Suprapubic skin (tissue), 4 donors: ENCODE data around the gene RRM2. TPM values are rescaled to one million over a fixed set of nuclear protein-coding genes. Genes with fewer than 3 reads are reported as not detected.

ENCODE experiments used
- DNase-seq, 2 donors: peaks; one replicate each; pipeline ENCODE4 v3.0.0-alpha.2; 2019; ENCODE audit warnings: low spot score in 2 of 2
- H3K27ac ChIP-seq: fragments of 200-600 bp; sonication (generic); one replicate; pipeline ENCODE4 v1.5.1; 2019
- H3K27me3 ChIP-seq: fragments of 200-600 bp; sonication (generic); one replicate; pipeline ENCODE4 v1.5.1; 2019
- H3K36me3 ChIP-seq: fragments of 200-600 bp; sonication (generic); one replicate; pipeline ENCODE4 v1.5.1; 2019
- H3K4me1 ChIP-seq: fragments of 200-600 bp; sonication (generic); one replicate; pipeline ENCODE4 v1.5.1; 2019
- H3K4me3 ChIP-seq: fragments of 200-600 bp; sonication (generic); one replicate; pipeline ENCODE4 v1.5.1; 2019; ENCODE audit warnings: mild to moderate bottlenecking
- H3K9me3 ChIP-seq: fragments of 200-600 bp; sonication (generic); one replicate; pipeline ENCODE4 v1.5.1; 2019
- EP300 ChIP-seq: sonication (generic); formaldehyde crosslinking; IDR thresholded peaks from one replicate; pipeline ENCODE4 v1.6.1; 2017; ENCODE audit warnings: antibody characterized with exemption
- POLR2A ChIP-seq, 2 donors: fragments of 450-650 bp; IDR thresholded peaks; one replicate each; pipeline ENCODE4 v1.6.1; 2017; ENCODE audit warnings: antibody characterized with exemption in 2 of 2, mild to moderate bottlenecking in 2 of 2, moderate library complexity in 2 of 2
- POLR2AphosphoS5 ChIP-seq, 3 donors: sonication (generic); formaldehyde crosslinking; IDR thresholded peaks; one replicate each; pipeline ENCODE4 v1.6.1; 2017; ENCODE audit warnings: antibody characterized with exemption in 3 of 3
- WGBS: methylation state at CpG from one replicate; pipeline ENCODE4 v1.1.5; 2018; 5-methylcytosine and 5-hydroxymethylcytosine counted together
- total RNA-seq, 4 donors: library from RNA; depleted of rRNA; stranded (reverse); fragments of >200 nt; gene quantifications; one replicate each; pipeline ENCODE4 v1.1.0, GENCODE V29; 2016
- TF ChIP-seq, protein P1 (sequence below), 2 donors: fragments of 200-600 bp in 1 of 2; fragments of 450-650 bp in 1 of 2; sonication (generic) in 1 of 2; IDR thresholded peaks; one replicate each; pipeline ENCODE4 v1.5.1; 2016 to 2019; ENCODE audit warnings: antibody characterized with exemption in 2 of 2, mild to moderate bottlenecking in 1 of 2, moderate library complexity in 1 of 2

The RRM2 gene
- total RNA-seq, 4 donors from 2014 or later = 1.1 to 6.0 (median 2.4) TPM

DNA sequence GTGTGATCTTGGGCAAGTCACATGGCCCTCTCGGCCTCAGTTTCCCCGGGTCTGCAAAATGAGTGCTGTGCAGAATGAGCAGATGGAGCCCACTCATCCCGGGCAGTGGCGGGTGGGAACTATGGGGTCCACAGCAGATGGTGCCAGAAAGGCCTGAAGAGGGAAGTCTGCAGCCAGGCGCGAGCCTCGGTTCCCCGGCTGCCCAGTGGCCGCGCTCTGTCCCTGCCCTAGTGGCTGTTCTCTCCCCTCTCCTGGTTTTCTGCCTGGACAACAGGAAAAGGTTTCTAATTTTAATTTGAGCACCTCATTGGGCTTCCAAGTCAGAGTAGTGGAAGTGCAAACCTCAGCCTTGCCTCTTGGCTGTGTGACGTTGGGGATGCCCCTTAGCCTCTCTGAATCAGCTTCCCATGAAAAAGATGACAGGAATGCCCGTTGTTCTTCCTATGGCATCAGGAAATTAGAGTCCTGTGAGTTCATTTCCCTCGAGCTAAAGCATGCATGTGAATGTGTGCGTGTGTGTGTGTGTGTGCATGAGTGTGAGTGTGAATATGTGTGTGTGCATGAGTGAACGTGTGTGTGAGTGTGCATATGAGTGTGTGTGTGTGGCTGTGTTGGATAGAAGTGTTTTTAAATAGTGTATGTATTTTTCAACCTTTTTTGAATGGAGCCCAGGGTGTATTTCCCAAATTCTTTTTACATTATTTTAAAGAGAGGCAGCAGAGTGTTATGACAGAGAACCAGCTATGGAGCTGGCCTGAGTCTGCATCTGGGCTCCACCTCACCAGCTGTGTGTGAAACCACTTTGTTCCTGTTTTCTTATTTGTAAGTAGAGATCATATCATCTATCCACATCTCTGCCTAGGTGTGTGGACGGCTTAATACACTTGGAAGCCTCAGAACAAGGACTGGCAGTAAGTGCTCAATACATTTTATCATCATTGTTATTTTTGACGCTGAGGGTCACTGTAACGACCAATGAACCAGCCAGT lies 41.3 kb downstream of the RRM2 start:
- WGBS = 86% methylated on average over 14 of the region's 18 CpGs
- no peak for DNase-seq
- H3K9me3 ChIP-seq = no peaks in the 10 kb centered on the region

DNA sequence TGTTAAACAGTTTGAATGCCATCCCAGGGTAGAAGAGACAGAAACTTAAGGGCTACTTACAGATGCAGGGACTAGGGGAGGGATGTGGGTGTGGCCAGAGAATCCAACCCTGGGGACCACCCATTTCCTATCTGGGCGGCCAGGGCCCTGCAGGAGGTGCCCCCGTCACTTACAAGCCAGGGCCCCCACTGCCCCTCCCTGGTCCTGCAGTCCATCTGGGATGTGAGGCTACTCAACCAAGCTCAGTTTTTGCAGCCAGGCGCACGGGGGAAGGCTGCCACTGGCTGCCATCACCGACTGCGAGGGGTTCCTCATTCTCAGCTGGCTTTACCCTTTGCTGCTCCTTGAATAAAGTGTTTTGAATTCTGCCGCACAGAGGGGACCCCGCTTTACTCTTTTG lies 42.1 kb downstream of the RRM2 start:
- Histone ChIP-seq H3K4me1 (peaks cover 5% of the 10 kb centered on the region), H3K27me3 (no peaks in the 10 kb centered on the region)

More for the DNA sequence above, 41.3 kb downstream of the RRM2 start:
- Histone ChIP-seq H3K27ac (no peak overlapping the region), H3K4me1 (peaks cover 5% of the 10 kb centered on the region), H3K36me3 (no peaks in the 10 kb centered on the region), H3K4me3 (no peak overlapping the region), H3K27me3 (no peaks in the 10 kb centered on the region)
- TF ChIP-seq EP300 = no peak

DNA sequence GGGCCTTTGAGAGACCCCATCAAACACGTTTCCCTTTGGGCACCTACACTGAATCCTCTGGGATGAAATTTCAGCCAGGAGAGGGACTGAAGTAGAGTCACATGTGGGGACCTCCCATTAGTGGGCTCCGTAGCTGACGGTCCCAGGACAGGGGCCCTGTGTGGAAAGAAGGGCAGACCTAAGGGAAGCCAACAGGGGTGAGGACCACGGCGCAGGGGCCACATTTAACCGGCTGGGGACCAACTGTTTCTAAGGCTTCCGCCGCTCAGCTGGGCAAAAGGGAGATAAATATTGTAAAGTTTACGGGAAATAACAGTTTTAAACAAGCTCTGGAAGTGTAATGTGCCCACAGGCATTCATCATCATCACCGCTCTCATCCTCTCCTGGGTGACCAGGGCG lies 42.7 kb downstream of the RRM2 start:
- H3K27ac ChIP-seq = no peak overlapping the region
- H3K9me3 ChIP-seq = no peaks in the 10 kb centered on the region
- TF ChIP-seq POLR2A (IDR thresholded peaks at IDR 0.05) (no peak), EP300 (no peak), POLR2AphosphoS5 (IDR thresholded peaks at IDR 0.05) (no peak)
- TF ChIP-seq, protein P1, sequence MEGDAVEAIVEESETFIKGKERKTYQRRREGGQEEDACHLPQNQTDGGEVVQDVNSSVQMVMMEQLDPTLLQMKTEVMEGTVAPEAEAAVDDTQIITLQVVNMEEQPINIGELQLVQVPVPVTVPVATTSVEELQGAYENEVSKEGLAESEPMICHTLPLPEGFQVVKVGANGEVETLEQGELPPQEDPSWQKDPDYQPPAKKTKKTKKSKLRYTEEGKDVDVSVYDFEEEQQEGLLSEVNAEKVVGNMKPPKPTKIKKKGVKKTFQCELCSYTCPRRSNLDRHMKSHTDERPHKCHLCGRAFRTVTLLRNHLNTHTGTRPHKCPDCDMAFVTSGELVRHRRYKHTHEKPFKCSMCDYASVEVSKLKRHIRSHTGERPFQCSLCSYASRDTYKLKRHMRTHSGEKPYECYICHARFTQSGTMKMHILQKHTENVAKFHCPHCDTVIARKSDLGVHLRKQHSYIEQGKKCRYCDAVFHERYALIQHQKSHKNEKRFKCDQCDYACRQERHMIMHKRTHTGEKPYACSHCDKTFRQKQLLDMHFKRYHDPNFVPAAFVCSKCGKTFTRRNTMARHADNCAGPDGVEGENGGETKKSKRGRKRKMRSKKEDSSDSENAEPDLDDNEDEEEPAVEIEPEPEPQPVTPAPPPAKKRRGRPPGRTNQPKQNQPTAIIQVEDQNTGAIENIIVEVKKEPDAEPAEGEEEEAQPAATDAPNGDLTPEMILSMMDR (IDR thresholded peaks at IDR 0.05) = no peak
- H3K36me3 ChIP-seq = no peaks in the 10 kb centered on the region
- no peaks in the 10 kb centered on the region for H3K27me3 ChIP-seq
- no peak overlapping the region for H3K4me3 ChIP-seq
- H3K4me1 ChIP-seq = peaks cover 5% of the 10 kb centered on the region
- WGBS = 88% methylated on average over 11 of the region's 11 CpGs
- DNase-seq = no peak

More for the DNA sequence above, 42.1 kb downstream of the RRM2 start:
- WGBS = 90% methylated on average over 8 of the region's 8 CpGs
- H3K9me3 ChIP-seq = no peaks in the 10 kb centered on the region
- no peaks in the 10 kb centered on the region for H3K36me3 ChIP-seq
- TF ChIP-seq, protein P1 (IDR thresholded peaks at IDR 0.05) = no peak
- no peak for TF ChIP-seq POLR2AphosphoS5 (IDR thresholded peaks at IDR 0.05)
- TF ChIP-seq POLR2A (IDR thresholded peaks at IDR 0.05) = no peak
- no peak for TF ChIP-seq EP300
- no peak overlapping the region for H3K27ac ChIP-seq
- no peak for DNase-seq
- H3K4me3 ChIP-seq = no peak overlapping the region

DNA sequence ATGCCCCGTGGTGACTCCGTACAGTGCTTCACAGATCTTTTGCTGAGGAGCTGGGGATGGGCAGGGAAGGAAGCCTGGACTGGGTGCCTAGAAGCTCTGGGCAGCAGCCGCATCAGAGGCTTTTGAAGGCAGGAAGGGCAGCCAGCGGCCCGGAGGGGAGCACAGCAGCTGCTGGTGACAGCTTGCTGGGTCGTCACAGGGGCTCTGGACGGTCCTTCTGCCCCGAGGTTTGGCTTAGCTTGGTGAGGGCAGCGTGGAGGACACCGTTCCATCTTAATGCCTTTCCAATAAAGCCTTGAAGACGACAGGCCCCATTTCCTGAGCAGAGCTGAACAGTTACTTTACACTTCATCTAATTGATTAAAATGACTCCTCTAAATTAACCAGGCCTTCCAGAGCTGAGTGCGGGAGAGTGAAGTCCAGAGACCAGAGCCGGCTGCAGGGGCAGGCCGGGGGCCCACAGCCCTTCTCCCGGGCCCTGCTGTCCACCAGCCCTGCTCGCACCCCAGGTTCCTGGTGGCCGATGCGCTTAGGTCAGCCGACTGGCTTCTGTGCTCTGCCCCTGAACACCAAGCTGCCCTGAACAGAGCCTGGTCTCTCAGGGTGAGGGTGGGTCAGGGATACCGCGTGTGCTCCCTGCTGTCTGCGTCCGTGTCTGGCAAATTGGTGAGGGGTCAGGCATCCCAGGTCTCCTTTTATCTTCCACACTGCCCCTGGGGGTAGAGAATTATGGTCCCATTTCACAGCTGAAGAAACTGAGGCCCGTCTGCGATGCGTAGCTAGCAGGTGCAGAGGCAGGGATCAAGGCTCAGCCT lies 43.5 kb downstream of the RRM2 start:
- Histone ChIP-seq H3K27ac (no peak overlapping the region), H3K27me3 (no peaks in the 10 kb centered on the region), H3K4me3 (no peak overlapping the region), H3K36me3 (no peaks in the 10 kb centered on the region), H3K9me3 (no peaks in the 10 kb centered on the region), H3K4me1 (peaks cover 5% of the 10 kb centered on the region)
- 92% methylated on average over 10 of the region's 26 CpGs for WGBS
- DNase-seq = no peak
- no peak for TF ChIP-seq POLR2AphosphoS5 (IDR thresholded peaks at IDR 0.05)
- no peak for TF ChIP-seq POLR2A (IDR thresholded peaks at IDR 0.05)
- no peak for TF ChIP-seq EP300
- TF ChIP-seq, protein P1 (IDR thresholded peaks at IDR 0.05) = no peak

DNA sequence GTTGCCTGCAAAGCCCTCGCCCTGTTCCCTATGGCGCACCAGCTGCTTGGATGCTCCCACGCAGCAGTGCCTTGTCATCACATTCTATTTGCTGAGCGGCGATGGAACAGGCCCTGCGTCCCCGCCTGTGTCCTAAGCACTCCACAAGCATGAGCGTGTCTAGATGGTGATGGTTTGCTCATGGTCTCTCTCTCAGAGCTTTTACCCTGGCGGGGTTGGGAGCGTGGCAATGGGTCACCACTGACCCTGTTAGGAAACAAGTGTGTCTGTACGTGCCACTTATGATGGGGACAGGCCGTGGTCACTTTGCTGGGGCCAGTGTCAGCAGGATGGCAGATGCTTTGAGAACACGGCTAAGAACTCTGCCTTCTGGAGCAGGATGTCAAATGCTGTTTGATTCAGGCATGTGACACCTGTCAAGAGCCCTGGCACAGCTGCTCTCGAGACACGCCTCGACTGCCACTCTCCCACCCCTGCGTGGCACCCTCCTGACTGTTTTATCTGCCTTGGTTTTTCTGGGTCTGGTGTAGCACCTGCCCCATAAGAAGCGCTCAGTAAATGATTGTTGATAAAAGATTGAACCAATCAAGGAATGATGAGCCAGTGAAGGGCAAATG lies 44.2 kb downstream of the RRM2 start:
- no peak for DNase-seq
- no peaks in the 10 kb centered on the region for H3K36me3 ChIP-seq
- TF ChIP-seq POLR2AphosphoS5 (IDR thresholded peaks at IDR 0.05) (no peak), POLR2A (IDR thresholded peaks at IDR 0.05) (no peak), EP300 (no peak)
- TF ChIP-seq, protein P1 (IDR thresholded peaks at IDR 0.05) = no peak
- H3K4me1 ChIP-seq = peaks cover 5% of the 10 kb centered on the region
- H3K4me3 ChIP-seq = no peak overlapping the region
- 82% methylated on average over 18 of the region's 18 CpGs for WGBS
- no peaks in the 10 kb centered on the region for H3K9me3 ChIP-seq
- no peak overlapping the region for H3K27ac ChIP-seq
- no peaks in the 10 kb centered on the region for H3K27me3 ChIP-seq
